ENCODE measurements around the gene PET117.

Gene PET117

DNA sequence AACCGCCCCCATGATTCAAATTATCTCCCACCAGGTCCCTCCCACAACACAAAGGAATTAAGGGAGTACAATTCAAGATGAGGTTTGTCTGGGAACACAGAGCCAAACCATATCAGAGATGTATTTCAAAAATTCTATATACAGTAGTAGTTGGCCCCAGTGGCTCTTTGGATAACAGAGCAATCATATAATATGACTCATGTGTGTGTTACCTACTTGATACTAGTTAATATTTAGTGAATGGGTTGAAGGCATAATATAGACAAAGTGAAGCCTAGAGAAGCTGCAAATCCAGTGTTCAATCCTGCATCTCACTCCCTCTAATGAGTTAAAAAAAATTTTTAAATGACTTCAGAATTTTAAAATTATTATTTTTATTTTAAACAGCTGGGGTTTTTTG, 43.2 kb downstream of the PET117 start:
- TF ChIP-seq CTCF (IDR thresholded peaks at IDR 0.05; ENCODE audit: borderline replicate concordance, insufficient read depth, low read depth, low read length) = no peak

GRCh38 chr20:18187020-18187419, 49.4 kb downstream of the PET117 start:
- no peak overlapping the region for H3K4me3 ChIP-seq (ENCODE audit: low read depth, low read length)
- TF ChIP-seq CTCF (IDR thresholded peaks at IDR 0.05; ENCODE audit: borderline replicate concordance, insufficient read depth, low read depth, low read length) = no peak

More for the DNA sequence above, 43.2 kb downstream of the PET117 start:
- H3K4me3 ChIP-seq (ENCODE audit: low read depth, low read length) = no peak overlapping the region

- TF ChIP-seq CTCF (IDR thresholded peaks at IDR 0.05; ENCODE audit: borderline replicate concordance, insufficient read depth, low read depth, low read length) = no peak
- H3K4me3 ChIP-seq (ENCODE audit: low read depth, low read length) = no peak overlapping the region
Observed at GRCh38 chr20:18188434-18188833, 50.8 kb downstream of the PET117 start.

DNA sequence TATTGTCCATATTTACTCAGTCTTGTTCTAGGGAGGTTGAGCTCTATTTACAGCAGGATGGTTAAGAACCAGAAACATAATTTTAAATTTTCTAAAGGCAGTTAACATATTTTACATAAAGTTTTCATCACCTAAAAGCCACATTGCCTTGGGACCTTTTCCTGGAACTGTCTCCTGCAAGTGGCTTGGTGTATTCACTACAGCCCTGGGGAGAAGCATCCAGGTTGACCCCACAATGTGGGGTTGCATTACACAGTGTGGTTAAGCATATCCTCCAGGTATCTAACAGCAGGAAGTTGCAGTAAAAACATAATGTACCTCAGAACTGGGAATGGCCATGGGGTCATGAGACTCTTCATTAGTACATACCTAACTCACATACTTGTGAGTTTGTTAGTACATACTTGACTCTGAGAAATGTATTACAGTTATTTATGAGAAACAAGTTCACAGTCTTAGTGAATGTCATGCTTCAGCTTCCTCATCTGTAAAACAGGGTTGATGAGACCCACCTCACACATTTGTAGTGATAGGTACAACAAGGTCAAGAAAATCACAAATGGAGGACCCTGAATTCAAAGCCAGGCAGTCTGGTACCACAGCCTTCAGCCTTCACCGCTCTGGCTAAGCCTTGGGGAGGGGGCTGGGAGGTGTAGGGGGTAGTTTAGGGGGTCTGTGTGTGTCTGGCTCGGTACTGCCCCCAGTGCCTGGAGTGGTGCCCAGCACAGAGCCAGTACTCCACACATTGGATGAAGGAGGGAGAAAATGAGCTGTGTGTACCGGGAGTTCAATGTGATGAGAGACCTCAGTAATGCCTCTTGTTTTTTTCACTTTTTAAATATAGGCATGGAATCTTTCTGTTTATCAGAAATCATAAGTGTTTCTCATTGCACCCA, 52.9 kb downstream of the PET117 start:
- no peak for TF ChIP-seq CTCF (IDR thresholded peaks at IDR 0.05; ENCODE audit: borderline replicate concordance, insufficient read depth, low read depth, low read length)
- H3K4me3 ChIP-seq (ENCODE audit: low read depth, low read length) = no peak overlapping the region

- no peak for TF ChIP-seq CTCF (IDR thresholded peaks at IDR 0.05; ENCODE audit: borderline replicate concordance, insufficient read depth, low read depth, low read length)
- no peak overlapping the region for H3K4me3 ChIP-seq (ENCODE audit: low read depth, low read length)
Observed at GRCh38 chr20:18191306-18191705, 53.6 kb downstream of the PET117 start.

Measured in GM12875 (cell line).